Glutamatergic neuron (in vitro differentiated cells): ENCODE data around the gene LRRC71. TPM values are rescaled to one million over a fixed set of nuclear protein-coding genes. Genes with fewer than 3 reads are reported as not detected.
A peak's percentile ranks its signal among the peaks of the same experiment; 100 is the strongest.
"Not testable (repeated sequence)": the region's sequence is repeated elsewhere in the genome, so short reads cannot be mapped to it uniquely, and the experiment has no call there.

ENCODE experiments used
- DNase-seq: peaks from one replicate; pipeline ENCODE4 v3.0.0; 2022
- H3K27ac Mint-ChIP-seq: one replicate; pipeline ENCODE4 v1.8.0; 2020; ENCODE audit warnings: mild to moderate bottlenecking, mixed read lengths, inconsistent platforms; ENCODE audit not compliant: unreplicated experiment
- H3K27me3 Mint-ChIP-seq: one replicate; pipeline ENCODE4 v1.8.0; 2020; ENCODE audit warnings: mild to moderate bottlenecking, moderate library complexity, mixed read lengths, inconsistent platforms; ENCODE audit not compliant: unreplicated experiment
- H3K36me3 Mint-ChIP-seq: one replicate; pipeline ENCODE4 v1.8.0; 2020; ENCODE audit warnings: mild to moderate bottlenecking, mixed read lengths, inconsistent platforms; ENCODE audit not compliant: unreplicated experiment
- H3K4me1 Mint-ChIP-seq: one replicate; pipeline ENCODE4 v1.8.0; 2020; ENCODE audit warnings: mild to moderate bottlenecking, low read depth, mixed read lengths, inconsistent platforms; ENCODE audit not compliant: unreplicated experiment
- H3K4me3 Mint-ChIP-seq: one replicate; pipeline ENCODE4 v1.8.0; 2020; ENCODE audit warnings: mild to moderate bottlenecking, mixed read lengths, inconsistent platforms; ENCODE audit not compliant: unreplicated experiment
- H3K9me3 Mint-ChIP-seq: one replicate; pipeline ENCODE4 v1.8.0; 2020; ENCODE audit warnings: mild to moderate bottlenecking, moderate library complexity, mixed read lengths, inconsistent platforms; ENCODE audit not compliant: unreplicated experiment
- CTCF ChIP-seq: fragments of 200-600 bp; sonication (generic); IDR thresholded peaks from one replicate; pipeline ENCODE4 v1.5.0; 2021; ENCODE audit not compliant: partially characterized antibody, unreplicated experiment
- total RNA-seq: library from RNA; stranded (reverse); fragmentation: NEBNext Ultra II Directional; extraction: Animal tissue kit (Norgen Biotek cat#: 25700); gene quantifications from one replicate; pipeline ENCODE4 v1.2.1, GENCODE V29; 2021; ENCODE audit not compliant: unreplicated experiment

LRRC71 gene
- total RNA-seq, 1 donor from 2014 or later: not detected

GRCh38 chr1:156923670-156924477, 3.4 kb downstream of the LRRC71 start:
- Mint-ChIP-seq H3K36me3 (peaks cover 10% of the 10 kb centered on the region), H3K27ac (no peak overlapping the region), H3K27me3 (peaks cover 50% of the 10 kb centered on the region), H3K9me3 (peaks cover 16% of the 10 kb centered on the region), H3K4me1 (peaks cover 9% of the 10 kb centered on the region), H3K4me3 (no peak overlapping the region)
- DNase-seq: no peak
- no peak for TF ChIP-seq CTCF

- no peak overlapping the region for H3K4me3 Mint-ChIP-seq
- TF ChIP-seq CTCF: no peak
- peaks cover 9% of the 10 kb centered on the region for H3K4me1 Mint-ChIP-seq
- no peak for DNase-seq
- H3K9me3 Mint-ChIP-seq: peaks cover 12% of the 10 kb centered on the region
- peaks cover 50% of the 10 kb centered on the region for H3K27me3 Mint-ChIP-seq
- no peak overlapping the region for H3K27ac Mint-ChIP-seq
- peaks cover 10% of the 10 kb centered on the region for H3K36me3 Mint-ChIP-seq
These were observed 4.2 kb downstream of the LRRC71 start for GRCh38 chr1:156924478-156925153.

GRCh38 chr1:156925154-156926010, 5.0 kb downstream of the LRRC71 start:
- H3K4me1 Mint-ChIP-seq: peaks cover 9% of the 10 kb centered on the region

GRCh38 chr1:156926175-156926574, 5.7 kb downstream of the LRRC71 start:
- no peak overlapping the region for H3K4me3 Mint-ChIP-seq
- no peak for TF ChIP-seq CTCF
- H3K36me3 Mint-ChIP-seq: peaks cover 10% of the 10 kb centered on the region
- no peak overlapping the region for H3K27ac Mint-ChIP-seq
- peaks cover 13% of the 10 kb centered on the region for H3K4me1 Mint-ChIP-seq
- peaks cover 13% of the 10 kb centered on the region for H3K9me3 Mint-ChIP-seq
- DNase-seq: no peak
- H3K27me3 Mint-ChIP-seq: peaks cover 49% of the 10 kb centered on the region

More at GRCh38 chr1:156925154-156926010, 5.0 kb downstream of the LRRC71 start:
- Mint-ChIP-seq H3K27ac (peak overlapping the region; percentile 25), H3K27me3 (peaks cover 48% of the 10 kb centered on the region), H3K9me3 (peaks cover 14% of the 10 kb centered on the region), H3K4me3 (peak overlapping the region; percentile 43), H3K36me3 (peaks cover 10% of the 10 kb centered on the region)
- TF ChIP-seq CTCF: no peak
- no peak for DNase-seq

- H3K36me3 Mint-ChIP-seq, H3K4me3 Mint-ChIP-seq, DNase-seq, H3K27ac Mint-ChIP-seq: not testable (repeated sequence)
- Mint-ChIP-seq H3K27me3 (peaks cover 50% of the 10 kb centered on the region), H3K4me1 (peaks cover 18% of the 10 kb centered on the region), H3K9me3 (peaks cover 15% of the 10 kb centered on the region)
These were observed 6.3 kb downstream of the LRRC71 start for GRCh38 chr1:156926695-156927094.
